Measurements from ENCODE around the gene BFSP2. TPM values are rescaled to one million over a fixed set of nuclear protein-coding genes. Genes with fewer than 3 reads are reported as not detected.

BFSP2 gene, protein sequence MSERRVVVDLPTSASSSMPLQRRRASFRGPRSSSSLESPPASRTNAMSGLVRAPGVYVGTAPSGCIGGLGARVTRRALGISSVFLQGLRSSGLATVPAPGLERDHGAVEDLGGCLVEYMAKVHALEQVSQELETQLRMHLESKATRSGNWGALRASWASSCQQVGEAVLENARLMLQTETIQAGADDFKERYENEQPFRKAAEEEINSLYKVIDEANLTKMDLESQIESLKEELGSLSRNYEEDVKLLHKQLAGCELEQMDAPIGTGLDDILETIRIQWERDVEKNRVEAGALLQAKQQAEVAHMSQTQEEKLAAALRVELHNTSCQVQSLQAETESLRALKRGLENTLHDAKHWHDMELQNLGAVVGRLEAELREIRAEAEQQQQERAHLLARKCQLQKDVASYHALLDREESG
- total RNA-seq = not detected

DNA sequence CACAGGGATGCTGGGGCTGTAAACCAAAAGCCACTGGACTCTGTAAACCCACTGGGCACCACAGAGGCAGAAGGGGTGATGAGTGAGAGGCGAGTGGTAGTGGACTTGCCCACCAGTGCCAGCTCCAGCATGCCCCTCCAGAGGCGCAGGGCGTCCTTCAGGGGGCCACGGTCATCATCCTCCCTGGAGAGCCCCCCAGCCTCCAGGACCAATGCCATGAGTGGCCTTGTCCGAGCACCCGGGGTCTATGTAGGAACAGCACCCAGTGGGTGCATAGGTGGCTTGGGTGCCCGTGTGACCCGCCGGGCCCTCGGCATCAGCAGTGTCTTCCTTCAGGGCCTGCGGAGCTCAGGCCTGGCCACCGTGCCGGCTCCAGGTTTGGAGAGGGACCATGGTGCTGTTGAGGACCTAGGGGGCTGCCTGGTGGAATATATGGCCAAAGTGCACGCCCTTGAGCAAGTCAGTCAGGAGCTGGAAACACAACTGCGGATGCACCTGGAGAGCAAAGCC lies at the start of gene BFSP2:
BFSP2 (plus strand) TSS at position 51 of the 510 bp plus-strand sequence; CDS start at position 79, 28 bp downstream.
- no peaks in the 10 kb centered on the region for H3K36me3 Mint-ChIP-seq (ENCODE audit: insufficient read depth)
- H3K4me3 Mint-ChIP-seq = no peak within 1 kb of the TSS
- ATAC-seq = no peak
- H3K4me1 Mint-ChIP-seq (ENCODE audit: low read depth) = peaks cover 2% of the 10 kb centered on the region
- no peaks in the 10 kb centered on the region for H3K27me3 Mint-ChIP-seq (ENCODE audit: low read depth)
- no peaks in the 10 kb centered on the region for H3K9me3 Mint-ChIP-seq
- no peak for DNase-seq

DNA sequence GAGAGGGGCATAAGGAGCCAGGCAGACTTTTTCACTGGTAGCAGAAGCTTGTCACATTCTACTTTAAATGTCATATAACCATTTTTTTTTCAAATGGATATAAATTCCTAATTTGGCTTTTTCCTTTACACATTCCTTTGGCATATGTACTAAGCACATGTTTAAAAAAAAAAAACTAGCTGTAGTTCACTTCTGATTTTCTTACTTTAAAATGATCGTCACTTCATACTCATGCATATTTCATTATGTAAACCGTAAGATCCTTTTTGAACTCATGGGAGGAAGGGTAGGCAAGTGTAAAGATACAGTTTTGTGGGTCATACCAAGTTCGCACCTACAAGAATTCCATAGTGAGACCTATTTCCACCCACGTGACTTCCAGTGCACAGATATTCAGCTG lies 45.1 kb upstream of the BFSP2 start:
- Mint-ChIP-seq H3K36me3 (ENCODE audit: insufficient read depth) (no peaks in the 10 kb centered on the region), H3K27me3 (ENCODE audit: low read depth) (peaks cover 5% of the 10 kb centered on the region), H3K9me3 (peaks cover 10% of the 10 kb centered on the region), H3K4me3 (no peak overlapping the region), H3K4me1 (ENCODE audit: low read depth) (no peaks in the 10 kb centered on the region)
- DNase-seq (no peak), ATAC-seq (no peak)

DNA sequence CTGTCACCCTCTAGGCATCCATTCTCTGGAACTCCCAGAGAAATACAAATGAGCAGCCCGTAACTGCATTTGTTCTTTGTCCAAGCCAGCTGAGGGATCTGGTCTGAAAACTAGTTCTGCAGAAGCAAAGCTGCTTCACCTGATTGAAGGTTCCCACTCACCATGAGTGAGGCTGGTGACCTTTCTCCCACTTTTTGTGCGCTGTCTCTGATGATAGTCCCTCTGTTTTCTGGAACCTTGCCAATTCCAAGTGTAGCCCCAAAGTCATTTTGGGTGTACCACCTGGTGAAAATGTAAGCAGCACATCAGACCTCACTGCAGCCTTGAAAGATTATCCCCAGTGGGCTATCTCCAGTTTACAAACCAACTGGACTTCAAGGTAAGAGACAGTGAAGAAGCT lies 39.4 kb upstream of the BFSP2 start:
- no peak for DNase-seq
- no peak for ATAC-seq
- no peak overlapping the region for H3K4me3 Mint-ChIP-seq

DNA sequence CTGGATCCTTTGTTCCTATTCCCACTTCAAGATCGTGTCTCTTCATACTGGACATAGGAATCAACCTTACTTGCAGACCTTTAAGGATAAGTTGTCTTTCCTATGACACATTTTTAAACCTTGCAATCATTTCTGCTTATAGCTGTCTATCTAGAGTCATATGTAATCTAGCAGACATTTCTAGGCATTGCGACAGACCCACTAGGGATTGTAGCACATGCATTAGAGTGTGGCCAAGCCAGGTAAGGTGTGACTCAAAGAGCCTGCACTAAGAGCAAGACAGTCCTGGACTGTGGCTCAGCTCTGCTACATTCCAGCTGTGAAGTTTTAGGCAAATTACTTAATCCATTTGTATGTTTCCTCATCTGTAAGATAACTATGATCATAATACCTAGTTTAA lies 38.8 kb upstream of the BFSP2 start:
- ATAC-seq = no peak
- Mint-ChIP-seq H3K9me3 (peaks cover 6% of the 10 kb centered on the region), H3K36me3 (ENCODE audit: insufficient read depth) (no peaks in the 10 kb centered on the region), H3K4me1 (ENCODE audit: low read depth) (no peaks in the 10 kb centered on the region), H3K4me3 (no peak overlapping the region), H3K27me3 (ENCODE audit: low read depth) (peaks cover 5% of the 10 kb centered on the region)
- no peak for DNase-seq

More for the DNA sequence above, 39.4 kb upstream of the BFSP2 start:
- H3K4me1 Mint-ChIP-seq (ENCODE audit: low read depth) = no peaks in the 10 kb centered on the region
- peaks cover 5% of the 10 kb centered on the region for H3K27me3 Mint-ChIP-seq (ENCODE audit: low read depth)
- H3K9me3 Mint-ChIP-seq = peaks cover 7% of the 10 kb centered on the region
- H3K36me3 Mint-ChIP-seq (ENCODE audit: insufficient read depth) = no peaks in the 10 kb centered on the region

DNA sequence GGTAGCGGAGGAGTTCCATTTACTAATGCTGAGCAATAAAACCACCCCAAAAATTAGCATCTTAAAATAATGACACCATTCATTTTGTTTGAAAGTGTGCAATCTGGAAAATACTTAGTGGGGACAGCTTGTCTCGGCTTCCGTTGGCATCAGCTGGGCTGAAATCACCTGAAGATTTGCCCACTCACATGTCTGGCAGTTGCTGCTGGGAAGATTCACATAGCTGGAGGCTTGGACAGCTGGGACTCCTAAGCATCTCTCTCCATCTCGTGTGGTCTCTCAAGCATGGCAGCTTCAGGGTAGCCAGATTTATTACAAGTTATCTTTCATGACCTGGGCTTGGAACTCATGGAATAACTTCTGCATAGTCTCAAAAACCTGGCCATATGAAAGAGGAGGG lies 38.4 kb upstream of the BFSP2 start:
- no peaks in the 10 kb centered on the region for H3K36me3 Mint-ChIP-seq (ENCODE audit: insufficient read depth)
- peaks cover 1% of the 10 kb centered on the region for H3K9me3 Mint-ChIP-seq
- peaks cover 5% of the 10 kb centered on the region for H3K27me3 Mint-ChIP-seq (ENCODE audit: low read depth)
- no peak overlapping the region for H3K4me3 Mint-ChIP-seq
- no peak for DNase-seq
- no peak for ATAC-seq
- H3K4me1 Mint-ChIP-seq (ENCODE audit: low read depth) = no peaks in the 10 kb centered on the region

DNA sequence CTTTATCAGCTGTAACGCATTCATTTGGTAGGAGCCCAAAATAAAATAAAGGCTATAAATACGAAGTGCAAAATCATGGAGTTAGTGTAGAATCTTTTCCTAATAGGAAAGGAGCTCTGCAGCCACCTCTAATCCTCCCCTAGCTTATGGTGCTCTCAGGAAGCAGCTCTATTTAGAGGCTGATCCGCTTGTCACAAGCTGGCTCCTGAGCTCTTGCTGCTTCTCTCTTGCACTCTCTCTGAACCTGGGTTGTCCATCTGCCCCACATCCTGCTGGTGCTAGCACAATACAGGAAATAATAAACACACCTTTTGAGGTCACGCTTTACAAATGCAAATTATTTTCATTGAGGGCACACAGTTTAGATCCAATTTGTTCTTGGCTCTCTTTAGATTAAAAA lies 37.3 kb upstream of the BFSP2 start:
- peaks cover 5% of the 10 kb centered on the region for H3K27me3 Mint-ChIP-seq (ENCODE audit: low read depth)
- H3K4me3 Mint-ChIP-seq = no peak overlapping the region
- H3K9me3 Mint-ChIP-seq = no peaks in the 10 kb centered on the region
- no peaks in the 10 kb centered on the region for H3K4me1 Mint-ChIP-seq (ENCODE audit: low read depth)
- ATAC-seq (no peak), DNase-seq (no peak)
- no peaks in the 10 kb centered on the region for H3K36me3 Mint-ChIP-seq (ENCODE audit: insufficient read depth)

DNA sequence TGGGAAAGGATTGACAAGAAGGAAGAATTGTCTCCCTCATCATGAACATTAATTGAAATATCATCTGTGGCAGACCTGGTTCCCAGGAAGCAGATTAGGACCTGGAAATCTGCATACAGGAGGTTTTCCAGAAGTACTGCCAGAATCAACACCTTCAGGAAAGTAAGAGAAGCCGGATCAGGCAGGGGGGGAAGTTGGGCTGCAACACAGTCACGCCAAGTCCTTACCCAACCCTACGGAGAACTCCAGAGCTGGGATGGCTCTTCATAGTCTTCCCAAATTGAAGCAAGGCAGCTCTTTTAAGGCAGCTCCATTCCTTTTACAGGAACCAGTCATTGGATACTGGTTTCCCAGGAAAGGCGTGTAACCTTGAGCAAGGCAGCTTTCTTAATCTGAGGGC lies 35.2 kb upstream of the BFSP2 start:
- Mint-ChIP-seq H3K27me3 (ENCODE audit: low read depth) (no peaks in the 10 kb centered on the region), H3K4me3 (no peak overlapping the region), H3K4me1 (ENCODE audit: low read depth) (no peaks in the 10 kb centered on the region), H3K36me3 (ENCODE audit: insufficient read depth) (no peaks in the 10 kb centered on the region), H3K9me3 (no peaks in the 10 kb centered on the region)
- ATAC-seq (no peak), DNase-seq (no peak)

DNA sequence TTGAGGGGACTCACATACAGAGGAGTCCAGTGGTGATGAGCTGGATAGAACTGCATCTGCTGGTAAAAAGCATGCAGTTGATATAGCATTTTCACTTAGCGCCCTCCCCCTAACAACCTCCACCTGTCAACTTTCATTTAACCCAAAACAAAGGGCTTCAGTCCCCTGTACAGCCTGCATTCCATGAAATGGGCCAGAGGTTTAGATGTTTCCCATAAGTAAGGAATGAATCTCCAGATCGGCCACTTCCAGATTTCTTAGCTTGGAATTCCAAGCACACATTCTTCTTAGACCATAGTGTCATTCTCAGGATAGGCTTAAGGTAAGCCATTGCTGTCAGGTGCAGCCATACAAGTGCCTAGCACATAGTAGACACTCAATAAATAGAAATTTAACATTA lies 32.9 kb upstream of the BFSP2 start:
- Mint-ChIP-seq H3K36me3 (ENCODE audit: insufficient read depth) (no peaks in the 10 kb centered on the region), H3K4me1 (ENCODE audit: low read depth) (no peaks in the 10 kb centered on the region), H3K4me3 (no peak overlapping the region), H3K27me3 (ENCODE audit: low read depth) (no peaks in the 10 kb centered on the region), H3K9me3 (no peaks in the 10 kb centered on the region)
- ATAC-seq (no peak), DNase-seq (no peak)

DNA sequence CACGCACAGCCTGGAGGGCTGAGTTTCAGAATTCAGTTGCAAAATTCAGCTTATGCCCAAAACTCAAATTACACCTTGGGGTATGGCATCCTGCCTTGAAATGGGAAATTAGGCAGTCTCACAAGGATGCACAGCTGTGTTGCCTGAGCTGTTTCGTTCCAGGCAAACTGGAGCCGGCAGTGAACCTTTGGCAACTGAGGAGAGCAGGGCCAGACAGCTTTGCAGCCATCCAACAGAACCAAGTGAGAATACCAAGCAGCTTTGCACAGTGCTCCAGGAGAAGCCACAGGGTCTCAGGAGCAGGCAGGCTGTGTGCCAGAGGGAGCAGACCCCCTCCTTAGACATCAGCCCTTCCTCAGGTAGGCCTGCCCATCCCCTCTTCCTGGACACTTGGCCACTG lies 32.5 kb upstream of the BFSP2 start:
- no peak overlapping the region for H3K4me3 Mint-ChIP-seq
- ATAC-seq (no peak), DNase-seq (no peak)
- H3K36me3 Mint-ChIP-seq (ENCODE audit: insufficient read depth) = no peaks in the 10 kb centered on the region
- H3K9me3 Mint-ChIP-seq = no peaks in the 10 kb centered on the region
- no peaks in the 10 kb centered on the region for H3K4me1 Mint-ChIP-seq (ENCODE audit: low read depth)
- H3K27me3 Mint-ChIP-seq (ENCODE audit: low read depth) = no peaks in the 10 kb centered on the region

DNA sequence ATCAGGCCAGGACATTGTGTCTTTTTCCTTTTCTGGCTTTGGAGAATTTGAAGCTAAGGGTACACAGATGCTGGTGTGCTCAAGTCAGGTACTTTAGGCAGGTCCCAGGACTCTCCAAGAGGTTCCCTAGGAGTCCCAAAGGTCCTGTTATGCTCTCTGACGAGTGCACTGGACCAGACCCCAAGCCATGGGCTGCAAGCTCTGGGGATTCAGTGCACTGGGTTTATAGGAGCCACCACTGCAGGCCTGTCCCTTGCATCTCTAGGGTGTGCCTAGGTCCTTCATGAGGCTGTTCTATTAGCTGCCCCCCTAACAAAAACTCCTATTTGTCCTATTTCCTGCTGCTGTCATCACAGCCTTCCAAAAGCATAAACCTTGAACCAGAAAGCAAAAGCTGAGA lies 31.9 kb upstream of the BFSP2 start:
- DNase-seq (no peak), ATAC-seq (no peak)
- no peak overlapping the region for H3K4me3 Mint-ChIP-seq
- H3K27me3 Mint-ChIP-seq (ENCODE audit: low read depth) = no peaks in the 10 kb centered on the region
- H3K9me3 Mint-ChIP-seq = no peaks in the 10 kb centered on the region
- H3K4me1 Mint-ChIP-seq (ENCODE audit: low read depth) = no peaks in the 10 kb centered on the region
- H3K36me3 Mint-ChIP-seq (ENCODE audit: insufficient read depth) = no peaks in the 10 kb centered on the region

DNA sequence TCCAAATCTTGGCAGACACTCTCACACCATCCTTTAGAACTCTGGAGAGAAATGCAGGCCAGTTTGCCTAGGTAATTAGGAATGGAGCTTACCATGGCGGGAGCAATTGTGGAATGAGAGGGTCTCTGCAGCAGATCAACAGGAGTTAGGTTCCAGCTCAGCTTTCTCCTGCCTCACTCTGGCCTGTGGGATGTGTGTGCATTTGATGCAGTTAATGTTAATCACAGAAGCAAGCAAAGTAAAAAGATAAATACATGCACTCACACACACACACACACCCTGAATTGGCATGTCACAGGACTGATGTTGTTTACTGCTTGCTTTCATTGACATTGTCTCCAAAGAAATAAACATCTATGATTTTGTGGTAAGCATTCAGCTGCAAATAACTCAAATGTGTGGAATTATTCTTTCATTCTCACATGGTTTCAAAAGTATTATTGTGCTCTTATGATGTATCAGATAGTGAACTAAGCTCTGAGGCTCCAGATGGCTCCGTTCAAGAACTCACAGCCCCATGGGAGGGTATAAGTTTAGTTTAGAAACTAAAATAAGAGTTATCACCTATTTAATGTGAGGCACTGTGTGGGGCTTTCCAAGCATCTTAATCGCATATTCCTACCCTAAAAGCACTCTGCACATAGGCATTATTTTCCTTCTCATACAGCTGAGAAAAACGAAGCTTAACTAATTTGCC lies 31.3 kb upstream of the BFSP2 start:
- H3K4me1 Mint-ChIP-seq (ENCODE audit: low read depth) = no peaks in the 10 kb centered on the region
- no peak overlapping the region for H3K4me3 Mint-ChIP-seq
- H3K36me3 Mint-ChIP-seq (ENCODE audit: insufficient read depth) = no peaks in the 10 kb centered on the region
- H3K9me3 Mint-ChIP-seq = no peaks in the 10 kb centered on the region
- DNase-seq = no peak
- H3K27me3 Mint-ChIP-seq (ENCODE audit: low read depth) = no peaks in the 10 kb centered on the region
- no peak for ATAC-seq

DNA sequence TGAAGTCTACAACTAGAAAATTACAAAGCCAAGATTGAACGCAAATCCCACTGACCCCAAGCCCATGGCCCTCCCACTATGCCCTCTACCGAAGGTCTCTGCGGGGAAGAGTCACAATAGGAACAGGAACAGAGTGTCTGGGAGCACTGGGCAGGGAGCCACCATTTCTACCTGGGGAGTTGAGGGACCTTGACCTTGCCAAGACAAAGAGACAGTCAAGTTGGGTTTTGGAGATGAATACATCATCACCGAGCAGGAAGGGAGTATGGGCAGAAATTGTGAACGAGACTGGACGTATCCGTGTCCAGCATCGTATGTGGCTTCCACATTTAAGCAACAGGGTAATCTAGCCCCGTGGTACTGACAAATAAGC lies 30.8 kb upstream of the BFSP2 start:
- Mint-ChIP-seq H3K4me3 (no peak overlapping the region), H3K9me3 (no peaks in the 10 kb centered on the region), H3K36me3 (ENCODE audit: insufficient read depth) (no peaks in the 10 kb centered on the region), H3K27me3 (ENCODE audit: low read depth) (no peaks in the 10 kb centered on the region), H3K4me1 (ENCODE audit: low read depth) (no peaks in the 10 kb centered on the region)
- DNase-seq (no peak), ATAC-seq (no peak)

DNA sequence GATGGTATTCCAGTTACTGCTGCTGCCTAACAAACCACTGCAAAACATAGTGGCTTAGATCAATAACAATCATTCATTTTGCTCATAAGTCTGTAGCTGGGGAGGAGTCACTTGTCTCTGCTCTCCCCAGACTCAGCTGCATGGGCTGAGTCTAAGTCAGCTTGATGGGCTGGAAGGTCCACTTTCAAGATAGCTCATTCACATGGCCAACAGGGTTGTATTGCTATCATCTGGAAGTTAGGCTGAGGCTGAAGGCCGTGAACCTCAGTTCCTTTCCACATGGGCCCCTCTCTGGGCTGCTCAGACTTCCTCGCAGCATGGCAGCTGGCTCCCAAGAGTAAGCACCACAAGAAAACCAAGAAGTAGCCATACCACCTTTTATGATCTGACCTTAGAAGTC lies 28.7 kb upstream of the BFSP2 start:
- ATAC-seq (no peak), DNase-seq (no peak)
- Mint-ChIP-seq H3K27me3 (ENCODE audit: low read depth) (no peaks in the 10 kb centered on the region), H3K36me3 (ENCODE audit: insufficient read depth) (no peaks in the 10 kb centered on the region), H3K9me3 (no peaks in the 10 kb centered on the region), H3K4me1 (ENCODE audit: low read depth) (no peaks in the 10 kb centered on the region), H3K4me3 (no peak overlapping the region)

DNA sequence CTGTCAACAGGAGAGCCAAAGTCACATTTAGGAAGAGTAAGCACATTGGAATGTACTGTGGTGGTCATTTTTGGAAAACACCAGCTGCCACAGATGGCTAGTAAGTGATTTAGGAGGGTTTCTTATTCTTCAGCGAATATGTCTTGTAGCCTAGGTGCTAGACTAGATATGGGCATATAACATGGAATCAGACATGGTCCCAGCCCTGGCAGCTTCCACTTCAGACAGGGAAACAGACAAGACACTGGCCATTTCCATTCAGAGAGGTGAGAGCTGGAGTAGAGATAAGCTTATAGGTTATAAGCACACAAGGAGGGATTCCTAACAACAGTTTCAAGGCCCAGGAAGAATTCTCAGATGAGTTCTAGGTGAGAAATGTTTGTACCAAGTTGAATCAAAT lies 28.2 kb upstream of the BFSP2 start:
- H3K4me1 Mint-ChIP-seq (ENCODE audit: low read depth) = no peaks in the 10 kb centered on the region
- no peaks in the 10 kb centered on the region for H3K36me3 Mint-ChIP-seq (ENCODE audit: insufficient read depth)
- DNase-seq (no peak), ATAC-seq (no peak)
- no peak overlapping the region for H3K4me3 Mint-ChIP-seq
- no peaks in the 10 kb centered on the region for H3K27me3 Mint-ChIP-seq (ENCODE audit: low read depth)
- H3K9me3 Mint-ChIP-seq = no peaks in the 10 kb centered on the region

All from activated T-cell treated with anti-CD3 and anti-CD28 coated beads, Interleukin-2, amount 50 U/mL, for 4 hours (primary cell).